Hematopoietic multipotent progenitor cell treated with erythropoietin and hydrocortisone succinate and interleukin-3 and kit ligand, for 17 days (in vitro differentiated cells): ENCODE measurements around the gene CBS.
"Not testable (repeated sequence)": the region's sequence is repeated elsewhere in the genome, so short reads cannot be mapped to it uniquely, and the experiment has no call there.

Source experiments
- DNase-seq: peaks from one replicate; pipeline ENCODE4 v3.0.0-alpha.2; 2015; ENCODE audit warnings: low spot score

Gene CBS

DNA sequence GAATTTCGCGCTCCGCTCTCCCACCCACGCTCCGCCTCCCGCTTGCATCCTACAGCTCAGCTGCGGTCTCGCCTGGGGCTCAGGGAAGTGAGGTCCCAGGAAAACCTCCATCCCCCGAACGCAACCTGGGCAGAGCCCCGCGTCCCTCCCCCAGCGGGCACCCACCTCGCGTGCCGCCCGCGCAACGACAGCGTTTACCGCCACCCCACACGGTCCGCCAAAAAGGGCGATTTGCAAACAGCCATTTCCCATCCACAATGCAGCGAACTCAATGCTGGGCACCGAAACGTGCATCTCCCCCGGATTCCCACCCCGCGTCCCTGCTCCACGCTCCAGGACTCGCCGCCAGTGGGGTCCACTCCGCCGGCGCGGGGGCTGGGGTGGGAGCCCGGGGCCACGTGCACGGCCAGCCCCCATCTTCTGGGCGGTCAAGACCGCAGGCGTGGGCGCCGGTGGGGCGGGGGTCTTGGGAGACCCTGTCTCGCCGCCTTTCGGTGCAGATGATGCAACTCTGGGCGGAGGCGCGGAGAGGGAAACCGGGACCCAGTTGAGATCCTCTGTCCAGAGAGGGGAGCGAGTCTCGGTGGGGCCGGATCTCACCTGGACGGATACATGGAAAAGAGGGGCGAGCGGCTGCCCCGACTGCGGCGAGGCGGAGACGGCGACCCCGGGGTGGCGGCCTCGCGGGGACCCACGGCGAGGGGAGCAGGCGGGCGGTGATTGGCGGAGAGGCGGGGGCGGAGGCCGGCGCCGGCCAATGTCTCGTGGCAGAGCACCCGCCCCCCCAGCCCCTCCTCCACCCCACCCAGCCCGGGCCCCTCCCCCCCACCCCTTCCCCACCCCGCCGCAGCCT lies at the start of gene CBS:
Gene CBS (minus strand): TSS at position 666 of the 853 bp plus-strand sequence. CDS start 3,642 bp downstream, outside the sequence.
- DNase-seq: not testable (repeated sequence)

GRCh38 chr21:43115956-43116355 lies 40.3 kb upstream of the CBS start:
- DNase-seq: not testable (repeated sequence)

DNA sequence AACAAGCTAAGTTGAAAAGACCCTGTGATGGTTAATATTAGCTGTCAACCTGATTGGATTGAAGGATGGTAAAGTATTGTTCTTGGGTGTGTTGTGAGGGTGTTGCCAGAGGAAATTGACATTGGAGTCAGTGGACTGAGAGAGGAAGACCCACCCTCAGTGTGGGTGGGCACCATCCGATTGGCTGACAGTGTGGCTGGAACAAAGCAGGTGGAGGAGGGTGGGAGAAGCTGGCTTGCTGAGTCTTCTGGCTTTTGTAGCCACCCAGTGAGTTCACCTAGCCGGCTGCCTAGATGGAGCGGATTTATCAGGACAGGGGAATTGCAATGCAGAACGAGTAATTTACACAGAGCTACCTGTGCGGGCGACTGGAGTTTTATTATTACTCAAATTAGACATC lies 38.8 kb upstream of the CBS start:
- not testable (repeated sequence) for DNase-seq

DNA sequence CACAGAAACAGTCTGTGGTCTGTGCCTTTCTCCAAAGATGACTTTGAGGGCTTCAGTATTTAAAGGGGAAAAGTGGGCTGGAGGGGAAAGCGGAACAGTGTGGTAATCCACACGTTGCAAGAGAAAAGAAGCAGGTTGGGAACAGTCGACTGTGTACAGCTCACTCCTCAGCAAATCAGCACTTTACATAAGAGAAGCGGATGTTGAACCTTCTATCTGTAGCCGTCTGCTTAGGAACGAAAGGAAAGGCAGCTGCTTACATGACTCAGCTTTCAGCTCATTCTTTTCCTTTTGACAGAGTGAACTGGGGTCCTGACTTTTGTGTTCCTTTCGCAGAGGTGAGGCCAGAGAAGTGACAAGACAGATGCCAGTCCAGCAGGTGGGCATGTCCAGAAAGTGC lies 33.4 kb upstream of the CBS start:
- not testable (repeated sequence) for DNase-seq

DNA sequence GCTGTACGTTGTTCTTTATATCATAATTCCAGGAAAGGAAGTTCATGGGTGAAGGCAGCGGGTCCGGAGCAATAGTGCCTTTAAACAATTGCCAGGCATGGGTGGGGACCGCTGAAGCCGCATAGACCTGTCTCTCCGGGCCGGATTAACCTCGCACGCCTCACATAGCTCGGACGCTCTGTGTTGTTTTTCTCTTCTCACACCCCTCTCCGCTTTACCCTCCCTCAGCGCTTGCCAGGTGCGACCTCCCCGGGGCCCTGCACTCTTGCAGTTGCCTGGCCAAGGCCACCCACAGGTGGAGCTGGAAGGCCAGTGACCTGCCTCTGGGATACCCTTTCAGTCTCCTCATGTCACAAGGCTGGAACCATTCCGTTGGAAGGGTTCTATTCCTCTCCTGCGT lies 32.5 kb upstream of the CBS start:
- DNase-seq: not testable (repeated sequence)

DNA sequence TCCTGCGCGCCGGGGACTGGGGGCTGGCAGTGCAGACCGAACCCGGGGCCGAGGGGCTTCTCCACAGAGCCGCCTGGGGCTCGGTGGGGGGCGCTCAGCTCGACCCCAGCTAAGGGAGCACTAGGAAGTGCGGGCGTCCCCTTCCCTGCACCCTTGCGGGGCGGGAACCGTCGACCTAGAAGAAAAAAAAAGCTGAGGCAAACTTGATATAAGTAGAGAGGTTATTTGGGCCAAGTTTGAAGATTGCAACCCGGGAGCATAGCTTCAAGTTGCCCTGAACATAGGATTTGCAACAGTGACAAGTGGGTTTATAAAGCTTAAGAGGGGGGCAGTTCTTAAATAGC lies 32.1 kb upstream of the CBS start:
- DNase-seq: not testable (repeated sequence)

DNA sequence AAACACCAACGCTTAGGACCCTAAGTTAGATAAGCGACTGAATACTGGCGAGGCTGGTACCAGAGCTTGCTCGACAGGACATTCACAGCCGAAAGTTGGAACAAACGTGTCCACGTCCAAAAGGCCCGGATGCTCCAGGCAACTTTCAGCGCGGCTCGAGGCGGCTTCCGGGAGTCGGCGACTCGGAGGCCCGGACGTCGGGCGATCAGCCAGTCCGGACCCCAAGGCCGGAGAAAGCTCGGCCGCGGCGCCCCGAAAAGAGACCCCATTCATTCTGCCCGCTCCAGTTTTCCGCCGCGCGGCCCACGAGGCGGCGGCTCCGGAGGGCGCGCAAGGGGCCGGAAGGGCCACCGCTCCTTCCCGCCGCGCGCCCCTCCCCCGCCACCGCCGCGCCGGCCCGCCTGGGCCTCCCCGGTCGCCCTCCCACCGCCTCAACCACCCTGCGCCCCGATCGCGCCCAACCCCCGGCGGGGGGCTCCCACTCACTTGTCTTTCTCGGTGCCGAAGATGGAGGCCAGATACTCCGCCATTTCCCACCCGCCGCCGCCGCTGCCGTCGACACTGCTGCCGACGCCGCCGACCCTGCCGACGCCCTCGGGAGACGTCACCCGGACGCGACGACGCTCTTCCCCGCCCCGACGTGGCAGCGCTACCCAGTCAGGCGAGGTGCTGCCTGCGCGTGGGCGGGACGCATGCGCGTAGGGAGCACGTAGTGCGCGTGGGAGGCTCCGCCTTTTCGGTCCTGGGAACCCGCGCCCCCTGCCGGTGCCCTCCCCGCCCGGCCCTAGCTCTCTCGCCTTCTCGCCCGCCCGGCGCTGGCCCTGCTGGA lies 31.5 kb upstream of the CBS start, which contains the start of gene U2AF1:
Gene U2AF1 (minus strand): TSS at position 606 of the 829 bp plus-strand sequence. CDS start 76 bp downstream, at position 530.
- DNase-seq: peak; percentile 5

- DNase-seq: not testable (repeated sequence)
These were observed 29.0 kb upstream of the CBS start for GRCh38 chr21:43104642-43105041.

DNA sequence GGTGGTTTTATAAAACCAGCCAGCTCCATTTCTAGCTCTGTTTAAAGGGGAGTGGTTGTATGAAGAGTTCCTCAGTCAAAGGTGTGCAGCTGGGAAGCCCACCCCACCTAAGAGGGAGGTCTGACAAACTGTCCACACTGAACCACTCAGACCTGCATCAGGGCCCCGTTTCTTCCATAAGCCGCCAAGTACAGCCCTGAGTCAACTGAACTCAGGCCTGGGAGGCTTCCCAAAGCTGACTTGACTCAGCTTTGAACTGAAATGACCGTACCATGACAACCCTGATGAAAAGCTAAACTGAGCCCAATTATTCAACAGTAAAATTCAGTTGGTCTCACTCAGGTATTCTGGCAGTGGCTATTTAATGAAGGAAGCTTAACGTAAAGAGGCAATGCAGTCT lies 26.6 kb upstream of the CBS start:
- DNase-seq: not testable (repeated sequence)

DNA sequence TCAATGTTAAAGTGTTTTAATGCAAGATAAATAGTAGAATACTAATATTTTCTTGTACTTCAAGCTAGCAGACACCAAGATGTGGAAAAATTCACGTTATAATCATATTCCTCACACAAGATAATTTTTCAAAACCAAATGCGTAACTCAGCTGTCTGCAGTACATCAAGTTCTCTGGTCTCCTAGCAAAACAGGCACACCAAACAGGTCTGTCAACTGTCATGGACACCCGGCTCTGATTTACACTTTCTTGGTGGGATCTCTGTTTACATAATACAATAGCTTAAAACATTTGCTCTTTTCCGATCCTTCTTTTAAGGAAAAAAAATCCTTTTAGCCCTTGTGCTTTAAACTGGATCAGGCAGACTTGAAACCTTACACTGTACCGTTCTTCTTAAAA lies 26.0 kb upstream of the CBS start:
- not testable (repeated sequence) for DNase-seq

- not testable (repeated sequence) for DNase-seq
These were observed 25.4 kb upstream of the CBS start for GRCh38 chr21:43101000-43101399.

DNA sequence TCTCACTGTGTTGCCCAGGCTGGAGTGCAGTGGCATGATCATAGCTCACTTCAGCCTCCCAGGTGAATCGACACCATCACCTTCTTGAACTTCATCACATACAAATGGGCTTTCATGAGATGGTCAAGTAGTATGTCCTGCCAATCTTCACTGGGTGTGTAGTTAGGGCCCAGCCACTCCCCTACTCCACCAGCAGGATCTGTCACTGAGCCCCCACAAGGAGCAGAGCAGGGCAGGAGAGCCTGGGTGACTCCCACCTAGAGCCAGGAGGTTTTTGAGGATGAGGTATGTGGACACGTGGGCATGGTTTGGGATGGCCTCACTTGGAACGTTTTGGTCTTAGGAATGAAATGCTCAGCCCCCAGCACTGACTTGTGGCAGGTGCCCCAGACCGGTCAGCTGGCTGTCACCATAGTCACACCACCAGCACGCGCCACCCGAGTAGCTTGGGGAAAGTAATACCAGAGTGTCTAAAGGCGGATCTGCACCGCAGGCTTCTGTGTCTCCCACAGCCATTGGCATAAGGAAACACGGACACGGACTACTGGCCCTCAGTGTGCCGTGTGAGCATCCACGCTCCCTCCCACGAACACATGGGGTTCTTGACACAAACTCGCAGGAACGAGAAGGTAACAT lies 16.5 kb upstream of the CBS start:
- not testable (repeated sequence) for DNase-seq

- not testable (repeated sequence) for DNase-seq
These were observed 15.3 kb upstream of the CBS start for GRCh38 chr21:43090947-43091346.

- DNase-seq: not testable (repeated sequence)
These were observed 13.8 kb upstream of the CBS start for GRCh38 chr21:43089463-43089862.

DNA sequence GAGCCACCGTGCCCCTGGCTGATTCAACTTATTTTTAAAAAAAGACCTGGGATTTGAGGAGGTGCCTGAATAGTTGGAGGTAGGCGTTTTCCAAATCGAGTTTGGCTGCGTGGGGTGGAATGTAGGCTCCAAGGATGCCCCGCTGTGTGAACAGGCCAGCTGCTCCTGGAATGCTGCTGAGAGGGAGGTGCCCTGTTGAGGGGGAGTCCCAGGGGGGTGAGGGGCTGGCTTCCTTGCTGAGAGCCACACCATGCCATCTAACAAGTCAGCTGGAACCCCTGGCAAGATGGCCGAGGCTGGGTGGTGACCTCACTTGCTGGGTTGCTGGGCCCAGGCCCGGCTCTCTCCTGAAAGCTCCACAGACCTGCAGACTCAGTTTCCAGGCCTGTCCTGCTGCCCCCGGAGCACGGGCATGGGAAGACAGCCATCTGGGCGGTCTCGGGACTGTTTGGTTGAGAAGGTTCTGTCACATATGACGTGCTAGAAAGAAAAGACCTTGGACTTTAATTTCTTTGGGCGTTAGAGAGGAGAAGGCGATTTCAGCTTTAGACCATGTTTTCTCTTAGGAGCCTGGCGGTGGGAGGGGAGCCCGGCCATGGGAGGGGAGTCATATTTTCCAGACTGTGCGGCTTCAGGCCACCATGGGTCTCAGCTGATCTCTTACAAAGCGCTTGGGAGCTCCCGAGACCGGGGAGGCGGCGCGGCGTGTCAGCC lies 7.1 kb upstream of the CBS start:
- DNase-seq: not testable (repeated sequence)

DNA sequence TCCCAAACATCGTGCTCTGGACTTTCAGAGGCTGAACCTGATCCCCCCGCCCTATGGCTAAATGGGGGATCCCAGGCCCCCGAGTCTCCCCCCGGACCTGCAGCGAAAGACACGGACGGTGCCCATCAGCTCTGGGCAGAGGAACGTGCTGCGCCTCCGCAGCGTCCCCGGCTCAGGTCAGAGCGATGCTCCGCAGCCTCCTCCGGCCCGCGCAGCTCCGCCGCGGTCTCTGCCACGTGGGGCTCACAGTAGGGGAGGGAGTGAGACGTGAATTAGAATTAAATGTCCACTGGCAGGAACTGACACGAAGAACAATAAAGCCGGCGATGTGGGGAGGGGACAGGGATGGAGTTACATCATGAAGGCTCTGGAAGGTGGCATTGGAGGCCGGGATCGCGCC lies 1.0 kb upstream of the CBS start:
- not testable (repeated sequence) for DNase-seq

GRCh38 chr21:43076023-43076637 lies 495 bp upstream of the CBS start:
- DNase-seq: not testable (repeated sequence)

DNA sequence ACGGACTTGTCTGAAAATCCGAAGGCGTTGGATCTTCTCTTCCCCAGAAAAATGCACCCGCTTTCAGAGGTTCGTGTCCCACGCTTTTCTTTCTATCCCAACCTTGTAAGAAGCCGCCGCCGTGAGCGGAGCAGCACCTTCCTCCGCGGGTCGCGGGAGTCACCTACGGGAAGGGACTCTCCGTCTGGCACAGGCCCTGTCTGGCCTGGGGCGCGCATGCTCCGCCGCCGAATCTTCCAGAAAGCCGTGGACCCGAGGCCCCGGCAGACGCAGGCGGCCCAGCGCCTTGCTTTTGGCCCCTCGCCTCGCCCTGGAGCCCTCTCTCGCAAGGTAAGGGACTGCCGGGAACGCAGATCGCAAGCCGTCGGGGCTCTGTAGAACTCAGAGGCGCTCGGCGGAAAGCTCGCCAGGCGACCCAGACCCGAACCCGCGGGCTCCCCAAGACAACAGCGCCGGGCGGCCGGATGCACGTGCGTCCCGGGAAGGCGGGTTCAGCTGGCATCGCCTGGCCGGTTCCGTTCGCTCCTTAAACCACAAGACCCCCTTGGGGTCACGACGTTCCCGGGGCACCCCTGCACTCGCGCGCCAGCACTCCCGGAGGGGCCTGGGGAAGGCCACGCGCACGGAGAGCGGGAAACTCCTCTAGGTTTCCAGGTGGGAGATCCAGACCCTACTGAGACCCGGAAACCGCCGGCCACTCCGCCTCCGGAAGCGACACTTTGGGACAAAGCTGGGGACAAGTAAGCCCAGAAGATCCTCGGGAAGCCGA lies 1.1 kb downstream of the CBS start:
- not testable (repeated sequence) for DNase-seq

GRCh38 chr21:43072742-43073141 lies 2.9 kb downstream of the CBS start:
- not testable (repeated sequence) for DNase-seq

GRCh38 chr21:43069682-43070081 lies 6.0 kb downstream of the CBS start:
- not testable (repeated sequence) for DNase-seq
